Ammon's horn (tissue), 1 donor: ENCODE data around the gene GNG7.
A peak's percentile ranks its signal among the peaks of the same experiment; 100 is the strongest.
"Not testable (repeated sequence)": the region's sequence is repeated elsewhere in the genome, so short reads cannot be mapped to it uniquely, and the experiment has no call there.

Experiments used
- DNase-seq: peaks from one replicate; pipeline ENCODE4 v3.0.0-alpha.2; 2016; ENCODE audit warnings: low spot score

Gene GNG7

DNA sequence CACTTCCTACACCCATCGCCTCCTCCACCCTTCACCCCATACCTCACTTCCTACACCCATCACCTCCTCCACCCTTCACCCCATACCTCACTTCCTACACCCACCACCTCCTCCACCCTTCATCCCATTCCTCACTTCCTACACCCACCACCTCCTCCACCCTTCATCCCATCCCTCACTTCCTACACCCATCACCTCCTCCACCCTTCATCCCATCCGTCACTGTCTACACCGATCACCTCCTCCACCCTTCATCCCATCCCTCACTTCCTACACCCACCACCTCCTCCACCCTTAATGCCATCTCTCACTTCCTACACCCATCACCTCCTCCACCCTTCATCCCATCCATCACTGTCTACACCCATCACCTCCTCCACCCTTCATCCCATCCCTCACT, 10.7 kb upstream of the GNG7 start:
- not testable (repeated sequence) for DNase-seq

DNA sequence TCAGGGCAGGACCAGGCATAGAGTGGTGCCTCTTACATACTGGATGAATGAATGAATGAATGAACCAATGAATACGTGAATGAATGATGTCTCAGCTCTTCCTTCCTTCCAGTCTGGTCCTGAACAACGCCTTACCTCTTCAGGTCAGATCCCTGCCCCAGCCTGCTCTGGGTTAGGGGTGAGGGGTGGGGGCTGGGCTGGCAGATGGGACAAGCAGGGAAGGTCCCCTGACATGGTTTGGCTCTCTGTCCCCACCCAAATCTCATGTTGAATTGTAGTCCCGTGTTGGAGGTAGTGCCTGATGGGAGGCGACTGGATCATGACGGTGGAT, 9.3 kb upstream of the GNG7 start:
- no peak for DNase-seq

DNA sequence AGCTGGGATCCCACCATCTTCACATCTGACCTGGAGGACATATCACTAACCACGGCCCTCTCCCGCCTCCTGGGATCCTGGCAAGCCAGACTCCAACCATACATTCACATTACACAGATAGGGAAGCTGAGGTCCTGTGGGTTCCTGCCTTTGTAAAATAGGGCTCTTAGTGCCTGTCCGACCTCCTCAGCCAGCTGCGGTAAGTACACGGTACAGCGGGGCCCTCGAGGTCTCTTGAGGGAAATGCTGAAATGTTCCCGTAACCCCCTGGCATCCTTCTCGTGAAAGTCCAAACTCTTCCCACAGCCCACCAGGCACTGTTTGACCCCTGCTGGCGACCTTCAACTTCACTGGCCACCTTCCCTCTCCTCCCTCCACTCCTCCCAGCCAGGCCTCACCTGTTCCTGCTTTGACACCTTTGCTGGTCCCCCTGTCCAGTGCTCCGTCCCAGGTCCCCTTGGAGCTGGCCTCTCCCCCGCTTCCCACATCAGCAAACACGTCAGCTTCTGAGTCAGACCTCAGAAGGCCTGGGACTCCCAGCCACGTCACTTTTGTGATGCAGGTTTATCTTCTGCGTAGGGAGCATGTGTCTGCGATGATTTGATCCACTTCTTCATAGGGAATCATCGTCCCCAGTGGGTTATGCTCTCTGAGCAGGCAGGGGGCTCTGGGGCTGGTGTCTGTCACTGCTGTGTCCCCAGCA, 8.8 kb upstream of the GNG7 start:
- no peak for DNase-seq

DNA sequence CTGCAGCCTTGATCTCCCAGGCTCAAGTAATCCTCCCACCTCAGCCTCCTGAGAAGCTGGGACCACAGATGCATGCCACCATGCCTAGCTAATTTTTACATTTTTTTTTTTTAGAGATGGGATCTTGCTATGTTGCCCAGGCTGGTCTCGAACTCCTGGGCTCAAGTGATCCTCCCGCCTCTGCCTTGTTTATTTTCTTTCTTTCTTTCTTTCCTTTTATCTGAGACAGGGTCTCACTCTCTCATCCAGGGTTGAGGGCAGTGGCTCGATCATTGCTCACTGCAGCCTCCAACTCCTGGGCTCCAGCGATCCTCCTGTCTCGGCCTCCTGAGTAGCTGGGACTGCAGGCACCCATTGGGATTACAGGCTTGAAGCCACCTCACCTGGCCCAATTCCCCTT, 3.8 kb upstream of the GNG7 start:
- no peak for DNase-seq

DNA sequence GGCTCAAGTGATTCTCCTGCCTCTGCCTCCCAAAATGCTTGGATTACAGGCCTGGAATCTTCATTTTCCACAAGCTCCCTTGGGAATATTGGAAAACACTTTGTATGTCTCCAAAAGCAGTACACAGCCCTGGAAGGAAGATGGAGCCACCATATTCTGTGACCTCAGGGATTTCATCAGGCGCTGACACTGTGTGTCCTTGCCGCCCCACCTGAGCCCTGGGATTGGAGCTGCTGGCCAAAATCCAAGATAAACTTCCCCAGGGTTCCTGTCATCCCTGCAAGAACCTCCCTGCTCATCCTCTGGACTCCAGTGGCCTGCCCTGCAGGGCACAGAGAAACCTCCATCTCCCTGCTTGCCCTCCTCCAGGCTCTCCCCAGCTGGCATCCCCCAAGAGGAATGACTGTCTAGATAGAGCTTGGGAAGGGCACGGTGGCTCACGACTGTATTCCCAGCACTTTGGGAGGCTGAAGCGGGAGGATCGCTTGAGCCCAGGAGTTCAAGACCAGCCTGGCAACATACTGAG, 1.3 kb upstream of the GNG7 start:
- no peak for DNase-seq

DNA sequence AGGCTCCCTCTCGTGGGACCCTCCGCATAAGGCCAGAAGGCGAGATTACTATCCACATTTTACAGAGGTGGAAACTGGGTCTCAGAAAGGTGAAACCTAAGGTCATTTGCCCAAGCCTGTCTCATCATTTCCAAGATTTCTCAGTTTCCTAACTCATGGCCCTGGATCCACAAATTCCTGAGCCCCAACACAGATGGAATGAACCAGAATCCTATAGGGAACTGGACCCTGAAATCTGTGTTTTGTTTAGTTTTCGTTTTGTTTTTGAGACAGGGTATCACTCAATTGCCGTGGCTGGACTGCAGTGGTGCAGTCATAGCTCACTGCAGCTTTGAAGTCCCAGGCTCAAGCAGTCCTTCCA, 563 bp upstream of the GNG7 start:
- DNase-seq: no peak

DNA sequence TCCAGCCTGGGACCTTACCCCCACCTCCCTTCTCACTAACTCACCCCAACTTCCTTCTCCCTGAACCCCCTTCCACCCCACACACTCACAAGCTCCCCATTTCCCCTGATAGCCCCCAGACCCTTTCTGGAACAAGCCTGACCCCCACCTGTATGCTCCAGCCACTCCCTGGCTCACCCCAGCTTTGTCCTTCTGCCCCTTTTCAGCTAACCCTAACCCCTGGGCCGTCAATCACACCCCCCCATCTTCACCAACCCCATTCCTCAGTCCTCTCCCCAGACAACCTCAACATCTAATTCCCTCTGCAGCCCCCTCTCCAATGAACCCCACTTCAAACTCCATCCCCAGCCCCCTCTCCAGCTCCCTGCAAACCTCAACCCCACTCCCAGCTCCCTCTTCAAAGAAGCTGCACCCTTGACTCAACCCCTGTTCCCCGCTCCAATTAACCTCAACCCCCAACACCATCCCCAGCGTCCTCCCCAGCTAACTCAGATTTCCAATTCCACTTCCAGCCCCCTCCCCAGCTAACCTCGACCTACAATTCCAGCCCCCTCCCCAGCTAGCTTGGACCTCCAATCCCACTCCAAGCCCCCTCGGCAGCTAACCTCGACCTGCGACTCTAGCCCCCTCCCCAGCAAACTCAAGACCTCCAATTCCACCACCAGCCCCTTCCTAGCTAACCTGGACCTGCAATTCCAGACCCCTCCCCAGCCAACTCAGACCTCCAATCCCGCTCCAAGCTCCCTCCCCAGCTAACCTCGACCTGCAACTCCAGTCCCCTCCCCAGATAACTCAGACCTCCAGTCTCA, 929 bp downstream of the GNG7 start:
- DNase-seq: no peak

DNA sequence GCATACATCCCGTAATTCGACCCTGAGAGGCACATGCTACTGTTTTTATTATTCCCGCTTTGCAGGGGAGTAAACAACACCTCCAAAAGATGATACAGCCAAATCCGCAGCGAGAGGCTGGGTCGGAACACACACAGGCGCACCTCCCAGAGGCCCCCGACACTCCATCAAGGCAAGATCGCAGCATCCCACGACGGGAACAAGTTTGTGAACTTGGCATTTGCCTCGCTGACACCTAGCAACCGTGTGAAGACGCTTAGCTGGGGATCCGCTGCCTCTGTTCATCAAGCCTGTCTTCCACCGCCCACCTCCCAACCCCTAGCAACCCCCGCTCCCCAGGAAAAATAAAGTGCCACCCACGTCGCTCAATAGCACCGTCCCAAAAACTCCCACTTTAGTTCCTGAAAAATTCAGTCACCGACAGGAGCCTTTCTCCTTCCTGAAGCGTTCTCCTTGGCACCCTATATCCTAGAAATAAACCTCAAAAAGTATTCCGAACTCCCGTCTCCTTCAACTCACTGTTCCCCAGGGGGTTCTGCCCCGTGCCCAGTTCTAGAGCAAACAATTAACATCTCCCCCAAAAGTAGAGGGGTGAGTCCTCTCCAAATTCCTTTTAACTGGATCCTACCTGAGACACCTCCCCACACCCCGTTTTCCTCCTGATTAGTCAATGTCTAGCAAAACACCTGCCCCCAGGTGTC, 1.7 kb downstream of the GNG7 start:
- peak; percentile 57 for DNase-seq

DNA sequence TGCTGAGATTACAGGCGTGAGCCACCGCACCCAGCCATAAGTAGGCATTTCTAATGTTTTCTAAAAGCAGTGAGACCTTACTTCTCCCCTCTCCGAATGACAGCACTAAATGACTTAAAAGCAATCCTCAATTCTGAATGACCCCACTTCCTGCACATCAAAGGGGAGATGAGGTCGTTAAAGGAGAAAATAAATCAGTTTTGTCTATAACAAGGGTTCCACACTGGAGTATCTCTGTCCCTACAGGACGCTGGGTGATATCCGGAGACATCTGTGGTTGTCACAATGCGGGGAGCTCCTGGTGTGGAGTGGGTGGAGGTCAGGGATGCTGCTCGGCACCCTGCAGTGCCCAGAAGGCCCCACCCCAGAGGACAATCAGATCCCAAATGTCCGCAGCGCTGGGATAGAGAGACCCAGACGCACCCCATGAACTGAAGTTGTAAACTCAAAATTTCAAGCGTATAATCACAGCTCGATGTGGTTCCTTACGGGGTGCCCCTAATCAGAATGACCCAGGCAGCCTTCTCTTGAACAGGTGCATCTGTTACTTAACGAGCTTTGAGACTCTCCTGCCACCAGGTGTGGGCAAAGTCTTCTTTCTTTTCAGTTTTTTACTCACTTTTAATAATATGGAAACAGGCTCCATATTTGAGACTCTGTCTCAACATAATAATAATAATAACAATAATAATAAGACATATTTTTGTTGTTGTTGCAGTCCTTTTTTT, 2.9 kb downstream of the GNG7 start:
- DNase-seq: no peak

DNA sequence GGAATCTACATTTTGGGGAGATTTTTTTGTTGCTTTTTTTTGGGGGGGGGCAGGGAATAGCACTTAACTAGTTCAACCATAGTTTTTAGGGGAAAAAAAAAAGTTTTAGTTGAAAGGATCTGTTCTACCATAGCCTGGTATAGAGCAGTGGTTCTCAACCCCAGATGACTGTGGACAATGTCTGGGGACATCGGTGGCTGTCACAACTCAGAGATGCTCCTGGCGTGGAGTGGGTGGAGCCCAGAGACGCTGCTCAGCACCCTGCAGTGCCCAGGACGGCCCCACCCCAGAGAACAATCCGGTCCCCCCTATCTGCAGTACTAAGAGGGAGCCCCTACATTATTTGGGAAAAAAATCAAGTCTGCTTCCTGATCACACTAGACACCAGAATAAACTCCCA, 8.3 kb downstream of the GNG7 start:
- no peak for DNase-seq

DNA sequence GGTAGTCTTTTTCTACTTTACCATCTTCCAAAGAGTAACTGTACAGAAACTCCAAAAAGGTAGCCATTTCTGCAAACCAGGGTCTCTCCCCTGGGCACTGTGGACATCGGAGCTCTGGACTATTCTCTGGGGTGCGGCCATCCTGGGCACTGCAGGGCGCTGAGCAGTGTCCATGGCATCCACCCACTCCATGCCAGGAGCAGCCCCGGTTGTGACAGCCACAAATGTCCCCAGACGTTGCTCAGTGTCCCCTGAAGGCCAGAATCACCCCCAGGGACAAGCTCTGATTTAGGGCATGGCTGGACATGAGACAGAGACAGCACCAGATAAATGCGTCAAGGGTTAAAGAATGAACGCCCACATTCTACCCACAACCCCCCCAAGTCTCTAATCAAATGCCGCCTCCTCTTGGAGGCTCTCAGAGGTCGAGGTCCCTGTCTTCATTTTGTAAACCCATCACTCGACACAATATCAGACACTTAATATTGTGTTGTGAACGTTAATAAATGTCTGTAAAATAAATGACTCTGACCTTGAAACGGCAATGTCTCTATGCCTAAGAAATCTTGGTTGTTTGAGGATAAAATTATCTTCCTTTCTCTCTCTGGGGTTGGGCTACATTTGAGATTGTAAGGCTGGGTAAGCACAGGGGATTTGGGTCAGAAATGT, 8.9 kb downstream of the GNG7 start:
- no peak for DNase-seq

DNA sequence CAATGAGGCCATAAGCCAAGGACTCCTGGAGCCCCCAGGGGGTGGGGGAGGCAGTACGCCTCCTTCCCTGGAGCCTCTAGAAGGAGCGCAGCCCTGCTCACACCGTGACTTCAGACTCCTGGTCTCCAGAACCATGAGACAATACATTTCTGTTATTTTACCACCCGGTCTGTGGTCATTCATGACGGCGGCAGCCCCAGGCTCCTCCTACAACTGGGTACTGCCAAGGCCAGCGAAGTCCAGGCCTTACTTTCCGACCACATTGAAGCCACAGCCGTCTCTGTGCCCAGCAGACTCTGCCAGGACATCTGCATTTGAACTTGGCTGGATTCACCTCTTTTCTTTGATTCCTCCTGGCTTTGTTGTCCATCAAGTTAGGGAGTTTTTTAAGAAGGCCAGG, 10.5 kb downstream of the GNG7 start:
- DNase-seq: peak; percentile 93

DNA sequence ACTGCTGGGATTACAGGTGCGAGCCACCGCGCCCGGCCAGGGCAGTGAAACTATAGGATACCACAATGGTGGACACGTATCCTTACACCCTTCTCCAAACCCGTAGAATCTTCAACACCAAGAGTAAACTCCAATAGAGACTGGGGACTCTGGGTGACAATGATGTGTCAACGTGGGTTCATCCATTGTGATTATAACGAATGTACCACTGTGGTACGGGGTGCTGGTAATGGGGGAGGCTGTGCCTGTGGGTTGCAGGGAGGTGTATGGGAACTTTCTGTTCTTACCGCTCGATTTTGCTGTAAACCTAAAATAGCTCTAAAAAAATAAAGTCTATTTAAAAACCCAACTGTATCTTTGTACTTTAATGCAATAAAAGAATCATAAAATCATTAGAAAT, 11.6 kb downstream of the GNG7 start:
- no peak for DNase-seq

DNA sequence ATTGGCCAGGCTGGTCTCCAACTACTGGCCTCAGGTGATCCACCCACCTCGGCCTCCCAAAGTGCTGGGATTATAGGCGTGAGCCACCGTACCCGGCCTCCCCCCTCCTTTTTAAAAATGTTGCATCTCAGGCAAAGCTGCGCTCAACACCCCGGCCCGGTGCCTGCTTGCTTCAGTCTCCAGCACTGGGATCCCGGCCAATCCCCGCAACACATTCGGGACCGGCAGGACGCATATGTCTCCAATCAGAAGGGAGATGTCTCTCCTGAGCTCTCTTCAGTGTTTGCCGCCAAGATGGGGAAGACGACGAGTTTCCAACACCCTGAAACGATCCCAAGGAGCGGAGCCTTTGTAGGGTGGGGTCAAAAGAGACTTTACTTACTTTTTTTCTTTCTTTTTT, 16.1 kb downstream of the GNG7 start:
- DNase-seq: no peak

DNA sequence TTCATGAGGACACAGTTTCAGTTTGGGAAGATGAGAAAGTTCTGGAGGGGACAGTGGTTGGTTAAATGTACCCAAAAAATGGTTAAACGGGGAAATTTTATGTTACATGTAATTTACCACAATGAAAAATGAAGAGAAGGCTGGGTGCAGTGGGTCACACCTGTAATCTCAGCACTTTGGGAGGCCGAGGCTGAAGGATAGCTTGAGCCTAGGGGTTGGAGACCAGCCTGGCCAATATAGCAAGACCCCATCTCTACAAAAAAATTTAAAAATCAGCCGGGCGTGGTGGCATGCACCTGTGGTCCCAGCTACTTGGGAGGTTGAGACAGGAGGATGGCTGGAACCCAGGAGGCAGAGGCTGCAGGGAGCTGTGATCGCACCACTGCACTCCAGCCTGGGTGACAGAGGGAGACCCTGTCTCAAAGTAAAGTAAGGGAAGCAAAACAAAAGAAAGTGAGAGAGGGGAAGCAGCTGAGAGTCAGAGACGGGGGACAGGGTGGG, 17.2 kb downstream of the GNG7 start:
- DNase-seq: no peak

DNA sequence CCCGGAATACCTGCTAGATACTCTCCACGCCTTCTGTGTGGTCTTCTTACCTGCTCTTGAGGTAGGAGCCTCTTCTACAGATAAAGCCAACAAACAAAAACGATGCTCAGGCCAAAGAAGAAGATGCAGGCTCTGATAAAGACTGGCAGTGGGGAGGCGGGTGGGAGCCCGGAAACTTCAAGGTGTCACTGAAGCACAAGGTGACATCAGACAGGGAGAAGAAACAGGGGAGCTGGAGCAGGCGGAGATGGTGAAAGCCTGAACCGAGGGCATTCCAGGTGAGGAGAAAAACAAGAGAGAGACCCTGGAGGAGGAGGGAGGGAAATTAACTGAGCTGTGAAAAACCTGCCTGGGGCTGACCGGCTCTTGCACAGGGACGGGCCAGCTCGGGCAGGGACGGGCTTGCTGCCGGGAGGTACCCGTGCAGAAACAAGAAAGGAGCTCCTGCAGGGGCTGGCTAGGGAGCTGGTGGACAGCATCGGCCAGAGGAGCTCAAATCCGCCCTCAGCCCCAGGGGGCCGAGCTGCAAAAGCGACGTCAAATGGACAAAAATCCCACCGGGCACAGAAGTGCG, 19.0 kb downstream of the GNG7 start:
- no peak for DNase-seq

DNA sequence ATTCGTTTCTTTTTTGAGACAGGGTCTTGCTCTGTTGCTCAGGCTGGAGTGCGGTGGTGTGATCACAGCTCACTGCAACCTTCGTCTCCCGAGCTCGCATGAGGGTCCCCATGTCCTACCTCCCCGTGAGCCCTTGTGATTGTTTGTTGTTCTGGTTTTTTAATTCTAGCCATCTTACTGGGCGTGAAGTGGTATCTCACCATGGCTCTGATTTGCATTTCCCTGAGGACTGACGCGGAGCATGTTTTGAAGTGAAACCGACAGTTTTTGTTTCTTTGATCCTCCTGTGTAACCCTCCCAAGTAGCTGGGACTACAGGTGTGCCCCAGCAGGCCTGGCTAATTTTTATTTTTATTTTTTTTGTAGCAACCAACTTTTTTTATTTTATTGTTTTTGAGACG, 21.7 kb downstream of the GNG7 start:
- DNase-seq: no peak

DNA sequence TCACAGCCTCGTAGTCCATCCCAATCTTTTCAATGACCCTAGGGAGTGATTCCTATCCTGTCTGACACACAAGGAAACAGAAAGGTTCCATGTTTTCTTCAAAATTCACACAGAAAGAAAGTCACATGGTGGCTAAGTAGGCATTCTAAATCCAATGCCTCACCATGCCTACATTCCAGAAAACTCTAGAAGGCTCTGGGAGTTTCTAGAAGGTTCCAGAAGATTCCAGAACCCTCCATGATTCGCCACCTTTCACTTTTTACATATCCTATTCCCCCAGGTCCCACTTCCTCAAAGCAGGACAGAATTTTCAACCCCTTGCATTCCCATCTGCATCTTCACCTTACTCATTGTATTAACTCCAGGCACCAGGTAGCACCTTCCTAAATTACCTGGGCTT, 23.1 kb downstream of the GNG7 start:
- no peak for DNase-seq

DNA sequence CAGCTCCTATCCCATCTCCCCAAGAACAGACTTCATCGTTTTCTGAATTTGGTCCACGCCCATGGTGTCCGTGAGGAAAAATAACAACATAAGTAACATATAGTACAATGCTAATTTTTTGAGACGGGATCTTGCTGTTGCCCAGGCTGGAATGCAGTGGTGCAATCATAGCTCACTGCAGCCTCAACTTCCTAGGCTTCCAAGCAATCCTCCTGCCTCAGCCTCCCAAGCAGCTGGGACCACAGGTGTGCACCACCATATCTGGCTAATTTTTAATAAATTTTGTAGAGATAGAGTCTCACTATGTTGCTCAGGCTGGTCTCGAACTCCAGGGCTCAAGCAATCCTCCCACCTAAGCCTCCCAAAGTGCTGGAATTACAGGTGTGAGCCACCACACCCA, 23.5 kb downstream of the GNG7 start:
- DNase-seq: not testable (repeated sequence)

DNA sequence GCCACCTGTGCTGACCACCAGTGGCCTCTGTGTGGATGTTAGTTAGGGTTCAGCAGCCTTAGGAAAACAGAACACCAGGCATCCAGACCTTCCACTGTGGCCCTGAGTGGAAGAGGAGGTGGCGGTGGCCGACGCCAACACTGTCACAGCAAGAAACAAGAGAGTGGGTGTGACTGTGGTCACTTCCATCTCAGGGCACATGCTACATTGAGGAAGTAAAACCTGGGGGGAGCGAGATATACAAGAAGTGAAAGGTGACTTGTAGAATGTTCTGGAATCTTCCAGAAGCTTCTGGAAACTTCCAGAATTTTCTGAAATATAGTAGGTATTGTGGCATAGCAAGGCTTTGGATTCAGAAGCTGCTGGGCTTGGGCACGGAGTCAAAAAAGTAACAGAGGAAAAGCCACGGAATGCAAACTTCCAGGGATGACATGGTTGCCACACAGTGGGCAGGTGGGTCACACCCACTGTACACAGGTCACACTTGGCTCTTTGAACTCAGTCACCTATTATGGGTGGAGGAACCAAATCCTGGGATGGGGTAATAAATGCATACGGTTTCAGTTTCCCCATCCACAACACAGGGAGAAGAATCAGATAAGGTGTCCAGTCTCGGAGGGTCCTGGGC, 24.3 kb downstream of the GNG7 start:
- DNase-seq: peak; percentile 45

DNA sequence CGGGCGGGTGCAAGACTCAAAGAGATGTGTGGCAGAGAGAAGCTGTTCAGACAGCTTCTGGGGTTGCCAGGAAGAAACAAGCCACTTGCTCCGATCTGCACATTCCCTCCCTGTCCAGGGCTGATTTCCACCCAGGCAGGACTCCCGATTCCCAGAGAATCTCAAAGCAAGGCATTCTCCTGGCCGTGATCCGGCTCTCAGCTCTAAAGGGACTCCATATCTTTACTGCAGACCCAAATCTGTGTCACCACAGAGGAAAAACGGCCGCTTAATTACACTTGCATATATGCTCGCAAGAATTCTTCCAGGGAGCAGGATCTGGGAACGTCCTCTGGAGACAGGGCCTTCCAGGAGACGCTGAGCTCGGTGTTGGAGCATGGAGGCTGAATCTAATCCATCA, 25.7 kb downstream of the GNG7 start:
- DNase-seq: no peak
